GM12891 (cell line): ENCODE data around the gene RSPH1.

Source experiments
- POLR2A ChIP-seq: IDR thresholded peaks from 2 replicates; pipeline ENCODE4 v1.6.1; 2011; ENCODE audit warnings: low read depth, low read length, control low read depth
- TAF1 ChIP-seq: IDR thresholded peaks from 2 replicates; pipeline ENCODE4 v1.6.1; 2011; ENCODE audit warnings: low read depth, low read length, control low read depth

DNA sequence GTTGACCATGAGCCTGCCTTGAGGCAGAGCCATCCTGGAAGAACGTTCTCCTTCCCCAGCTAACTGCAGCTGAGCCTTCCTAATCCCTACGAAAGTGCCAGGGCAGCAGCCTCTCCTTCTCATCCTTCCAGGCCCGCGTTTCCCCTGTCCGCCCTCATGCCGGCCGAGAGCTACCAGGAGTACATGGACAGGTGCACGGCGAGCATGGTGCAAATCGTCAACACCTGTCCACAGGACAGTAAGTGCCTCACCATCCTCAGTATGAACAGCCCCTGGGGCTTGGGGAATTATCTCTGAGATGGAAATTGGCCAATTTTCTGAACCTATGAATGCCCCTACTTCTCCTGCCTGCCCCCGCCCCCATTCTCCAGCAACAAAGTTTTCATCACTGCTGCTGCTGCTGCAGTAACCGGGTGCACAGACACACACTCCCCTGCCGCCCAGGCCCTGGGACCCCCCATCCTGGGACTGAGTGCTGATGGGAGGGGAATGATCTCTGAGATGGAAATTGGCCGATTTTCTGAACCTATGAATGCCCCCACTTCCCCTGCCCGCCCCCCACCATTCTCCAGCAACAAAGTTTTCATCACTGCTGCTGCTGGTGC is 52.7 kb downstream of the RSPH1 start:
- no peak for TF ChIP-seq POLR2A
- no peak for TF ChIP-seq TAF1
